Left forelimb (tissue), 1 donor: ENCODE data around the gene SPATA25.
A peak's percentile ranks its signal among the peaks of the same experiment; 100 is the strongest.
"Not testable (repeated sequence)": the region's sequence is repeated elsewhere in the genome, so short reads cannot be mapped to it uniquely, and the experiment has no call there.

Experiments used
- DNase-seq: peaks from one replicate; pipeline ENCODE4 v3.0.0-alpha.2; 2018; ENCODE audit warnings: low spot score

SPATA25 gene, protein sequence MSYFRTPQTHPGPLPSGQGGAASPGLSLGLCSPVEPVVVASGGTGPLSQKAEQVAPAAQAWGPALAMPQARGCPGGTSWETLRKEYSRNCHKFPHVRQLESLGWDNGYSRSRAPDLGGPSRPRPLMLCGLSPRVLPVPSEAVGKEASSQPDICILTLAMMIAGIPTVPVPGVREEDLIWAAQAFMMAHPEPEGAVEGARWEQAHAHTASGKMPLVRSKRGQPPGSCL

GRCh38 chr20:45887346-45887715, at the start of gene SPATA25:
Gene SPATA25 (minus strand): TSS chr20:45887622. CDS start chr20:45887590, 32 bp downstream.
- no peak for DNase-seq

DNA sequence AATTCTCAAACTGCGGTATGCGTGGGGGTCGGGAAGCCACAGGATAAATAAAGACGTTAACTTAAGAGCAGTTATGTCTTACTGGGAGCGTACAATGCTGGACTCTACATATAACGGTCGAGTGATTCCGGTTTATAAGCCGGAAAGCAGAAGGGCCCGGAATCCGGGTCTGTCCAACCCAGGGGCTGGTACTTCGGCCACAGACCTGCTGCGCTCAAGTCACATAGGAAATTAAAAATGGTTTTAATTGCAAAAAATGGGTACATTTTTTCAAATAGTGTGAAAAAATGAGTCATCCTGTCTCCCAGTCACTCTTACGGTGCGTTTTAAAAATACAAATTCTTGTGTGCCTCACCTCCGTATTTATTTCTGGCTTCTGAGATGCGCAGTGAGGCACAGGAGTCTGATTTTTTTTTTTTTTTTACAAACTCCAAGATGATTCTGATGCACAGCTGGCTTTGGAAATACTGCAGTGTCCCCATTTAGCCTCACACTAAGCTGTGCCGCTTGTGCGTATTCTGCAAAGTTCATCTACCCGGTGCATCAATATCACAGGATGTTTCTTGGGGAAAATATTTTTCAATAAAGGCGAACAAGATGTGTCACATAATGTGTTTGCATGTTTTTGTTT, 48.1 kb upstream of the SPATA25 start:
- DNase-seq: no peak

GRCh38 chr20:45934586-45935415, 47.4 kb upstream of the SPATA25 start, which contains the start of gene PCIF1:
Gene PCIF1 (plus strand): TSS chr20:45934683. CDS start chr20:45939000, 4,317 bp downstream.
- DNase-seq: peak; percentile 97

DNA sequence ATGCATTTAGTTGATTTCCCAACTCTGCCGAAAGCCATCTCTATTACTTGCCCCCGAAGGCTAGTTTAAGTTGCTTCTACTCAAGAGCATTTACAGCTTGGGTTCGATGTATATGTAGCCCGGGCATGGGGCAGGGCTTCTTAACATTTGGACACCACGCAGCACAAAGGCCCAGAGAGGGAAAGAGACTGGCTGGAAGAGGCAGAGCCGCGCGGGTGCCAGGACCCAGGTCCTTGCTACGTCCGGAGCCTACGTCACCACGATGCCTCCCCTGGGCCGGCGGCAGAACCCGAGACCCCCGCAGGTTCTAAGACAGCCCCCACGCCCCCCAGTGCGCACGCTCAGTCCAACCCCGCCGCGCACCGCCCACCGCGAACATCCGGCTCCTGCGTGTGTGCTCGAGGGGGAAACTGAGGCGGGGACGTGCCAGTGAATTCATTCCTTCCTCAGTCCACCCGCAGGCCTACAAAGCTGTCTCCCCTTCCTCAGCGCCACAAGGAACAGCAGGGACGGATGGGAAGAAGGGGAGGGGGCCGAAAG, 46.7 kb upstream of the SPATA25 start:
- no peak for DNase-seq

GRCh38 chr20:45933266-45934045, 46.0 kb upstream of the SPATA25 start:
- peak; percentile 77 for DNase-seq

GRCh38 chr20:45931680-45932079, 44.3 kb upstream of the SPATA25 start:
- DNase-seq: not testable (repeated sequence)

DNA sequence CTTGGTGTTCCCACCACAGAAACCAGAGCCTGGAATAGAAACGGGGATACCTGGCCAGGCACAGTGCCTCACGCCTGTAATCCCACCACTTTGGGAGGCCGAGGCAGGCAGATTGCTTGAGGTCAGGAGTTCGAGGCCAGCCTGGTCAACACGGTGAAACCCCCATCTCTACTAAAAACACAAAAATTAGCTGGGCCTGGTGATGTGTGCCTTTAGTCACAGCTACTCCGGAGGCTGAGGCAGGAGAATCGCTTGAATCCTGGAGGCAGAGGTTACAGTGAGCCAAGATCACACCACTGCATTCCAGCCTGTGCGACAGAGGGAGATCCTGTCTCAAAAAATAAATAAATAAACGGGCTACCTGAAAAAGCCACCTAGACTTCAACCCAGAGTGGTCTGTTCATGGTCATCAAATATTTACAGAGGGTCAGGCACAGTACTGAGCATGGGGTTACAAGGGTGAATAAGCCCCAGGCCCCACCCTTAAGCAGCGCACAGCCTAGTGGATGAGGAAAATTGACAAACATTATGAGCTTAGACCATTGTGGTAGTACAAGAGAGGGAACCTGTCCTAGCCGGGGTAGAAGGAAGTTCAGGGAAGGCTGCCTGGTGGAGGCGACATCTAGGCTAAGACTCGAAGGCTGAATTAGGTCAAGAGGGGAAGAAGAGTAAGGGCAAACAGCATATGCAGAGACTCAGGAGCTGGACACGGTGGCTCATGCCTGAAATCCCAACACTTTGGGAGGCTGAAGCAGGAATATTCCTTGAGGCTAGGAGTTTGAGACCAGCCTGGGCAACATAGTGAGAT, 39.9 kb upstream of the SPATA25 start:
- no peak for DNase-seq

GRCh38 chr20:45926731-45927070, 39.3 kb upstream of the SPATA25 start:
- DNase-seq: no peak

DNA sequence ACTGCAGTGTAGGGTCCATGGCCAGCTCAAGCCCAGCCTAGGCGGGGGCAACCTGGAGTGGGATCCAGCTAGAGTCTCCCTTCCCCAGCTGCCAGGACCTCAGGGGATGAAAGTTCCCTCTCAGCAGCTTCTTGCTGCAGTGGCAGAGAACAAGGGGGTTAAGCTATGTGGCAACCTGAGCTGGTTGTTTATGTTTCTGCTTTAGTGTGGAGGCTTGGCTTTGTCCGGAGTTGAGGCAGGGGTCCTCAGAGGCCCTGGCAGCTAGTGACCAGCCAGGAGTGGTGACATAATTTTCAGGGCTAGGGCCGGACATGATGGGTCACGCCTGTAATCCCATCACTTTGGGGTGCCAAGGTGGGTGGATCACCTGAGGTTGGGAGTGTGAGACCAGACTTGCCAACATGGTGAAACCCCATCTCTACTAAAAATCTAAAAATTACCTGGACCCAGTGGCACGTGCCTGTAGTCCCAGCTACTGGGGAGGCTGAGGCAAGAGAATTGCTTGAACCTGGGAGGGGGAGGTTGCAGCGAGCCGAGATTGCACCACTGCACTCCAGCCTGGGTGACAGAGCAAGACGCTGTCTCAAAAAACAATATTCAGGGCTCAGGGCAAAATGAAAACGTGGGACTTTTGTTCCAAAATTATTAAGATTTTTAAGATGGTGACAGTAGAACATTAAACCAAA, 38.5 kb upstream of the SPATA25 start:
- no peak for DNase-seq

DNA sequence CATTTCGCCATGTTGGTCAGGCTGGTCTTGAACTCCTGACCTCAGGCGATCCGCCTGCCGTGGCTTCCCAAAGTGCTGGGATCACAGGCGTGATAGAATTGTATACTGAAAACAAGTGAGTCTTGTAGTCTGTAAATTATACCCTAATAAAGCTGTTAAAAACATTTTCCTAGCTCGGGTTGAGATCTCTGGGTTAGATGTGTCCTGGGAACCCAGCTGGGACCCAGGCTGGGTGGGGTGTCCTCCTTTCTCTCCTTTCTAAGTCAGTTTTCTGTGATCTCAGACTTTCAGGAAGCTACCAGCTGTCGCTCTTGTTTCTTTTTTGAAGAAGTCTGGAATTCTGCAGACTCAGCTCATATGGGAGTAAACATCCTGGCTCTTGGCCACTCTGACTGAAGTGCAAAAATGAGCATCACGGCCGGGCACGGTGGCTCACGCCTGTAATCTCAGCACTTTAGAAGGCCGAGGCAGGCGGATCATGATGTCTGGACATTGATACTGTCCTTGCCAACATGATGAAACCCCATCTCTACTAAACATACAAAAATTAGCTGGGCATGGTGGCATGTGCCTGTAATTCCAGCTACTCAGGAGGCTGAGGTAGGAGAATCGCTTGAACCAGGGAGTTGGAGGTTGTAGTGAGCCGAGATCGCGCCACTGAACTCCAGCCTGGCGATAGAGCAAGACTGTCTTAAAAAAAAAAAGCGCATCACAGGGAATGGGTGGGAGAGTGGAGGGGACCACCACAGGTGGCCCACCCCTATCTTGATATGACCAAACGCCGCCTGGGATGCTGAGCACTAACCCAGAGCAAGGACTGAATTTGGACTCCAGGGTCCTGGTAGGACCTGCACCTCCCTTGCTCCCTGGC, 37.2 kb upstream of the SPATA25 start:
- DNase-seq: no peak

DNA sequence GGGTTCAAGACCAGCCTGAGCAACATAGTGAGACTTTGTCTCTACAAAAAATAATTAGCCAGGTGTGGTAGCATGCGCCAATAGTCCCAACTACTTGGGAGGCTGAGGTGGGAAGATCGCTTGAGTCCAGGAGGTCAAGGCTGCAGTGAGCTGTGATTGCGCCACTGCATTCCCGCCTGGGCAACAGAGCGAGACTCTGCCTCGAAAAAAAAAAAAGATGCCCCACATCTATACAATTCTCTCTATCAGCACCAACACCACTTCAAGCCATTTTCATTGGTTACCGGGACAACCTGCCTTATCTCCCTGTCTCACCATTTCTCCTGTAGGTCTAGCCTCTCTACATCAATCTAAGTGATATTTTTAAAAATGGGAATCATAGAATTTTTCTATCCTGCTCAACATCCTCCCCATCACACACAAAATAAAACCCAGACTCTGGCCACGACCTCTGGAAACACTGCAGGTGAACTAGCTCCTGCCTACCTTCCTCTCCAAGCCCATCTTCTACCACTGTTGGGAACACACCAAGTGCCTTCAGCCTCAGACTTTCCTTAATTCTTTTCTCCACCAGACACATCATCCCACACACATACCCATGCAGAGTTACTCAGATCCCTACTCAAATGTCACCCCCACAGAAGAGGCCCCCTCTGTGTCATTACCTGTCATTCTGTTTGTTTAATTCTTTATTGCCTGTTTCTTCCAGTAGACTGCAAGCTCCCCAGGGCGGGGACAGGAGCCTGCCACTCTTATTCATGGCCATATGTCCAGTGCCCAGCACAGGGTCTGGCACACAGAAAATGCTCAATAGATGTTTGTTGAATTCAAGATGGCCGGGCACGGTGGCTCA, 34.1 kb upstream of the SPATA25 start:
- DNase-seq: no peak

- no peak for DNase-seq
These were observed 33.3 kb upstream of the SPATA25 start for GRCh38 chr20:45920462-45921336.

DNA sequence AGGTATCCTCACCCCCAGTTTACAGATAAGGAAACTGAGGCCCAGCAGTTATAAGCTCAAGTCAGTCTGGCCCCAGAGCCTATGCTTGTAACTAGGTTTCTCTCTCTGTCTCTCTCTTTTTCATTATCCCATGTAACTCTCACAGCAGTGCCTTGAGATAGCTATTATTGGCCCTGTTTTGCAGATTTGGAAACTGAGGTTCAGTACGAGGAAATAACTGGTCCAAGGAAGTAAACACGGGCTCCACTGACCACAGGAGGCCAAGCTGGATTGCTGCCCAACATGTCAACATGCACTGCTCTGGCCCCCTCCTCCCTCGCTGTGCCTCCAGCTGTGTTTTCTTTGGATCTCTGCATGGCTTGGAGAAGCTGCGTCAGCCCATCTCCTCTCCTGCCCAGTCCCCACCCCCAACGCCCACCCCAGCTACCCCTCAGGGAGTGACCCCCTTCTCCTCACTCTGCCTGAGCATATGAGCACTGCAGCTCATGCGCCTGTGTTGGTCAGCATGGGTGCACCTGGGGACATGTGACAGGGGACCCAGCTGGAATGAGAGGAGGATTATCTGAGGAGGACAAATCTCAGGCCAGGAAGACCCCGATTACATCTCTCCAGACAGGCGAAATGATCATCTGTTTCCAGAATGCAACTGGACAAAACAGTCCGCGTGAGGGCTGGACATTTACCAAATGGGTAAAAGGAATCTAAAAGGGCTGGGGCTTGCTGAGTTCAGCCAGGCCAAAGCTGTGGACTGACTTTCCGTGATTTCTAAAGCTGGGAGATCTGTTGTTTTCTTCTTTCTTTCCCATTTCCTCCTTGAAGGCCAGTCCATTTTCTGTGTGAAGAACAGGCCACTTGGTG, 32.3 kb upstream of the SPATA25 start:
- DNase-seq: no peak

DNA sequence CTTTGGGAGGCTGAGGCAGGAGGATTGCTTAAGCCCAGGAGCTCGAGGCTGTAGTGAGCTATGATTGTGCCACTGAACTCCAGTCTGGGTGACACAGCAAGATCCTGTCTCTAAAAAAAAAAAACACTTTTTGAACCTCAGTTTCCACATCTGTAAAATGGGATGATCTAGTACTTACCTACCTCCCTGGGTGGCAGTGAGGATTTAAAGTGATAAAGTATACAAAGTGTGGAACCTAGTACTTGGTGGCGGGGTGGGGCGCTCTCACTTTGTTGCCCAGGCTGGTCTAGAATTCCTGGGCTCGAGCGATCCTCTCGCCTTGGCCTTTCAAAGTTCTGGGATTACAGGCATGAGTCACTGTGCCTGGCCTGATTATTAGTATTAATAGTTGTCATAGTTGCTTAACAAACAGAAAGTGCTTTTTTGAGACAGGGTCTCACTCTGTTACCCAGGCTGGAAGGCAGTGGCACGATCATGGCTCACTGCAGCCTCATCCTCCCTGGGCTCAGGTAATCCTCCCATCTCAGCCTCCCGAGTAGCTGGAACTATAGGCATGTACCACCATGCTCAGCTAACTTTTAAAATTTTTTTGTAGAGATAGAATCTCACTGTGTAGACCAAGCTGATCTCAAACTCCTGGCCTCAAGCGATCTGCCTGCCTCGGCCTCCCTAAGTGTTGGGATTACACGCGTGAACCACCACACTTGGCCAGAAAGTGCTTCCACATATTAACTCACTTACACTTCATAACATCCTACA, 31.5 kb upstream of the SPATA25 start:
- no peak for DNase-seq

DNA sequence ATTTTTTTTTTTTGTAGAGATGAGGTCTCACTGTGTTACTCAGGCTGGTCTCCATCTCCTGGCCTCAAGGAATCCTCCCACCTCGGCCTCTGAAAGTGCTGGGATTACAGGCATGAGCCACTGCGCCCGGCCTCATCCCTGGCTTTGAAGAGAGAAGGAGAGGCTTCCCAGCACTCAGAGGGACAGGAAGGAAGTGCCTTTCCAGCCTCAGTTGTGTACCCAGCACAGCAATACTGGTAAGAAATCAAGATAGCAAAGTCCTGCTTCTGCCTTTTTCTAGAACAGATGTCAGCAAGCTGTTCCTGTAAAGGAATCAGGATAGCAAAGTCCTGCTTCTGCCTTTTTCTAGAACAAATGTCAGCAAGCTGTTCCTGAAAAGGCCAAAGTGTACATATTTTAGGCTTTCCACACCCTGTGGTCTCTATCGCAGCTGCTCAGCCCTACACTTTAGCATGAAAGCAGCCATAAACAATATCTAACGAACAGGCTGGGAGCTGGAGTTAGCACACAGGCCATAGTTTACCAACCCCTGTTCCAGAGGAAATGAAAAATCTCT, 30.8 kb upstream of the SPATA25 start:
- no peak for DNase-seq

GRCh38 chr20:45917790-45918141, 30.3 kb upstream of the SPATA25 start:
- no peak for DNase-seq
